Hematopoietic multipotent progenitor cell treated with erythropoietin and hydrocortisone succinate and interleukin-3 and kit ligand, for 4 days (in vitro differentiated cells): Measurements from ENCODE around the gene TMTC2.

Experiments used
- DNase-seq: peaks from one replicate; pipeline ENCODE4 v3.0.0-alpha.2; 2015

Gene TMTC2

GRCh38 chr12:82966001-82966559, 279.4 kb downstream of the TMTC2 start:
- DNase-seq, result peak; percentile 71

GRCh38 chr12:82968631-82969367, 282.1 kb downstream of the TMTC2 start:
- DNase-seq, result peak; percentile 3

GRCh38 chr12:82970614-82971013, 283.9 kb downstream of the TMTC2 start:
- DNase-seq, result no peak

- DNase-seq, result no peak
Observed at GRCh38 chr12:82971584-82971983, 284.9 kb downstream of the TMTC2 start.

GRCh38 chr12:82972624-82973023, 285.9 kb downstream of the TMTC2 start:
- DNase-seq, result no peak

- no peak for DNase-seq
Observed at GRCh38 chr12:82973592-82973991, 286.9 kb downstream of the TMTC2 start.

GRCh38 chr12:82981150-82981549, 294.4 kb downstream of the TMTC2 start:
- DNase-seq, result no peak

- DNase-seq, result no peak
Observed at GRCh38 chr12:82994117-82994516, 307.4 kb downstream of the TMTC2 start.

- no peak for DNase-seq
Observed at GRCh38 chr12:82996168-82996812, 309.6 kb downstream of the TMTC2 start.

- no peak for DNase-seq
Observed at GRCh38 chr12:82998509-82998908, 311.8 kb downstream of the TMTC2 start.

- no peak for DNase-seq
Observed at GRCh38 chr12:83003026-83003425, 316.3 kb downstream of the TMTC2 start.

- DNase-seq, result no peak
Observed at GRCh38 chr12:83005534-83006197, 319.0 kb downstream of the TMTC2 start.

- no peak for DNase-seq
Observed at GRCh38 chr12:83008703-83009102, 322.0 kb downstream of the TMTC2 start.

- DNase-seq, result no peak
Observed at GRCh38 chr12:83010169-83010804, 323.6 kb downstream of the TMTC2 start.

GRCh38 chr12:83015390-83016217, 328.9 kb downstream of the TMTC2 start:
- peak; percentile 68 for DNase-seq

- peak; percentile 74 for DNase-seq
Observed at GRCh38 chr12:83016218-83016835, 329.6 kb downstream of the TMTC2 start.

GRCh38 chr12:83016991-83017390, 330.3 kb downstream of the TMTC2 start:
- no peak for DNase-seq

GRCh38 chr12:83018088-83018487, 331.4 kb downstream of the TMTC2 start:
- no peak for DNase-seq

GRCh38 chr12:83027021-83027723, 340.5 kb downstream of the TMTC2 start:
- DNase-seq, result peak; percentile 30

- DNase-seq, result no peak
Observed at GRCh38 chr12:83031196-83031595, 344.5 kb downstream of the TMTC2 start.

GRCh38 chr12:83036847-83037246, 350.1 kb downstream of the TMTC2 start:
- no peak for DNase-seq
